Naive thymus-derived CD4-positive, alpha-beta T cell (primary cell): ENCODE measurements around the gene PPM1J. TPM values are rescaled to one million over a fixed set of nuclear protein-coding genes. Genes with fewer than 3 reads are reported as not detected.

Experiments used
- ATAC-seq: fragments of 150-1000 bp; cut with Tn5 transposase; 2 replicates; pipeline ENCODE4 v1.10.0; 2021; ENCODE audit warnings: mild to moderate bottlenecking, moderate library complexity
- CTCF ChIA-PET: fragments of 350-600 bp; sonication (Branson Sonifier 250); formaldehyde crosslinking; loops from one replicate; lab custom pipeline; 2021; ENCODE audit warnings: antibody characterized with exemption; lab: Charles Lee
- POLR2A ChIA-PET: fragments of 350-600 bp; sonication (Branson Sonifier 250); formaldehyde crosslinking; loops from one replicate; lab custom pipeline; 2021; ENCODE audit warnings: antibody characterized with exemption, inconsistent platforms; lab: Charles Lee
- DNase-seq, 9 donors: peaks; one replicate each; pipeline versions ENCODE4 v3.0.0 to v3.0.0-alpha.2; 2020 to 2022; ENCODE audit warnings: mixed read lengths in 1 of 9
- H3K27ac ChIP-seq: one replicate; pipeline ENCODE4 v1.7.0; 2013; ENCODE audit warnings: mild to moderate bottlenecking, low read depth, low read length, moderate library complexity
- H3K27me3 ChIP-seq, 2 donors: one replicate each; pipeline ENCODE4 v1.7.0; 2013; ENCODE audit warnings: low read length in 2 of 2, mild to moderate bottlenecking in 2 of 2, moderate library complexity in 2 of 2; ENCODE audit not compliant: control insufficient read depth in 2 of 2, insufficient read depth in 2 of 2
- H3K36me3 ChIP-seq, 3 experiments: 1 replicate in 2 of 3; 2 replicates in 1 of 3; pipeline ENCODE4 v1.7.0; 2013; ENCODE audit warnings: low read length in 3 of 3, mild to moderate bottlenecking in 3 of 3, moderate library complexity in 1 of 3; ENCODE audit not compliant: insufficient read depth in 3 of 3, control insufficient read depth in 2 of 3
- H3K4me1 ChIP-seq, 2 donors: one replicate each; pipeline ENCODE4 v1.7.0; 2013; ENCODE audit warnings: low read length in 2 of 2, mild to moderate bottlenecking in 2 of 2, moderate library complexity in 1 of 2; ENCODE audit not compliant: control insufficient read depth in 2 of 2, insufficient read depth in 2 of 2
- H3K4me3 ChIP-seq: 2 replicates; pipeline ENCODE4 v1.7.0; 2013; ENCODE audit warnings: mild to moderate bottlenecking, low read length
- H3K9me3 ChIP-seq, 3 experiments: 1 replicate in 2 of 3; 2 replicates in 1 of 3; pipeline ENCODE4 v1.7.0; 2013; ENCODE audit warnings: low read length in 3 of 3; ENCODE audit not compliant: control insufficient read depth in 2 of 3
- H3K27ac Mint-ChIP-seq, 9 donors: one replicate each; pipeline ENCODE4 v1.8.0; 2020 to 2022; ENCODE audit warnings: mixed read lengths in 9 of 9, mild to moderate bottlenecking in 8 of 9, moderate library complexity in 5 of 9, inconsistent platforms in 2 of 9
- H3K27me3 Mint-ChIP-seq, 5 donors: one replicate each; pipeline ENCODE4 v1.8.0; 2021 to 2022; ENCODE audit warnings: mixed read lengths in 5 of 5, mild to moderate bottlenecking in 1 of 5
- H3K36me3 Mint-ChIP-seq, 5 donors: one replicate each; pipeline ENCODE4 v1.8.0; 2020 to 2022; ENCODE audit warnings: mixed read lengths in 5 of 5, mild to moderate bottlenecking in 3 of 5, inconsistent platforms in 1 of 5
- H3K4me1 Mint-ChIP-seq, 7 donors: one replicate each; pipeline ENCODE4 v1.8.0; 2020 to 2022; ENCODE audit warnings: mixed read lengths in 7 of 7, mild to moderate bottlenecking in 3 of 7, inconsistent platforms in 1 of 7
- H3K4me3 Mint-ChIP-seq, 10 donors: one replicate each; pipeline ENCODE4 v1.8.0; 2020 to 2022; ENCODE audit warnings: mild to moderate bottlenecking in 10 of 10, mixed read lengths in 10 of 10, moderate library complexity in 6 of 10, inconsistent platforms in 2 of 10
- H3K9me3 Mint-ChIP-seq, 11 donors: one replicate each; pipeline ENCODE4 v1.8.0; 2020 to 2022; ENCODE audit warnings: mixed read lengths in 11 of 11, mild to moderate bottlenecking in 4 of 11, inconsistent platforms in 1 of 11, moderate library complexity in 1 of 11
- intact Hi-C, 2 donors: fragments of 100-400 bp; cut with micrococcal nuclease; formaldehyde crosslinking; loops; one replicate each; pipeline ENCODE4 v1.15.1; 2023
- polyA plus RNA-seq, 2 donors: library from polyadenylated mRNA; unstranded; fragments of 300-500 nt; fragmentation: Illumina TruSeq; gene quantifications; one replicate each; pipeline ENCODE4 v1.2.3, GENCODE V29; 2021
- total RNA-seq, 6 experiments: library from RNA in 5 of 6; stranded (reverse) in 5 of 6; gene quantifications; 1 replicate in 5 of 6; 2 replicates in 1 of 6; pipeline ENCODE4 v1.2.3 and lab custom pipeline; 2021 to 2026

Gene PPM1J
- total and polyA plus RNA-seq, 7 experiments from 2014 or later: 0.46 to 1.6 (median 0.50) TPM; not detected in 4

DNA sequence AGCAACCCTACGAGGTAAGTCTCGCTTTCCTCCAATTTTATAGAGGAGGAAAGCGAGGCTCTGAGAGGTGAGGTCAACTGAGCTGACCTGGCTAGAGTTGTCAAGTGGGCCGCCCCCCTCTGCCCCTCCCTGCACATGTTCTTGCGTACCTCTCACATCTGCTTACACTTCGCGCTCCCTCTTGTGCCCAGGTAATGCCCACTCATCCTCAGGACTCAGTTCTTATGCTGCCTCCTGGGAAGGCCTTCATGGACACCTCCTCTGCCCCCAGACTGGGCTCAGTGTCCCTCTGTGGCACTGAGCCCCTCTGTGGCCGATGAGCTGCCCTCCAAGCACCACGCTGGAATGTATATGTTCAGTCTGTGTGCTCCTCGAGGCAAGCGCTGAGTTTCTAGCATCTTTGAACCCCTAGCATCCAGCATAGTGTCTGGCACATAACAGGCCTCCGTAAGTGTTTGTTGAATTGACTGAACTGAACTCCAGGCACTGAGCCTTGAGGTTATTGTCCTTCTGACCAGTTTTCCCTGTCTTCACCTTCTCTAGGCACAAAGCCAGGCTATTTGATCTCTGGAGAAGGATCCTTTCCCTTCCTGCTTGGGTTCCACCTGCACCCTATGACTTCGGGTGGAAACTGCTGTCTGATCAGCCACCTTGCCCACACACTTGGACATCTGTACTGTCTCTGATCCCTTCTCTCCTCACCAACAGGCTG lies 27.2 kb downstream of the PPM1J start:
- H3K4me1 Mint-ChIP-seq: peaks cover 4 to 12% (median 10%) of the 10 kb centered on the region in 7 donors
- H3K27ac ChIP-seq: no peak overlapping the region
- DNase-seq (no peak), ATAC-seq (no peak)
- intact Hi-C loops: no loop called here
- H3K27ac Mint-ChIP-seq: peak overlapping the region in 4 of 9 donors; percentile 3 to 66 (median 30)
- no peaks in the 10 kb centered on the region for H3K9me3 ChIP-seq
- no peaks in the 10 kb centered on the region for H3K4me1 ChIP-seq
- H3K36me3 Mint-ChIP-seq: peaks cover 7 to 25% (median 10%) of the 10 kb centered on the region in 5 donors
- H3K36me3 ChIP-seq: peaks cover 0 to 57% (median 5%) of the 10 kb centered on the region in 3 experiments
- ChIA-PET POLR2A (no interaction called here), CTCF (no interaction called here)
- H3K4me3 ChIP-seq: no peak overlapping the region
- no peak overlapping the region for H3K4me3 Mint-ChIP-seq
- no peaks in the 10 kb centered on the region for H3K27me3 ChIP-seq
- H3K27me3 Mint-ChIP-seq: no peaks in the 10 kb centered on the region
- H3K9me3 Mint-ChIP-seq: no peaks in the 10 kb centered on the region

- no peaks in the 10 kb centered on the region for H3K9me3 Mint-ChIP-seq
- H3K36me3 Mint-ChIP-seq: peaks cover 4 to 24% (median 9%) of the 10 kb centered on the region in 5 donors
- Histone ChIP-seq H3K27ac (no peak overlapping the region), H3K27me3 (no peaks in the 10 kb centered on the region), H3K9me3 (no peaks in the 10 kb centered on the region), H3K4me3 (no peak overlapping the region), H3K4me1 (no peaks in the 10 kb centered on the region), H3K36me3 (peaks cover 0 to 52% (median 5%) of the 10 kb centered on the region in 3 experiments)
- H3K4me3 Mint-ChIP-seq: no peak overlapping the region
- DNase-seq (no peak), ATAC-seq (no peak)
- CTCF ChIA-PET: no interaction called here
- intact Hi-C loops: no loop called here
- peaks cover 4 to 13% (median 10%) of the 10 kb centered on the region in 7 donors for H3K4me1 Mint-ChIP-seq
- no peaks in the 10 kb centered on the region for H3K27me3 Mint-ChIP-seq
- POLR2A ChIA-PET: no interaction called here
- peak overlapping the region in 2 of 9 donors; percentile 12 to 35 for H3K27ac Mint-ChIP-seq
Measured at GRCh38 chr1:112687361-112687760, 27.8 kb downstream of the PPM1J start.

DNA sequence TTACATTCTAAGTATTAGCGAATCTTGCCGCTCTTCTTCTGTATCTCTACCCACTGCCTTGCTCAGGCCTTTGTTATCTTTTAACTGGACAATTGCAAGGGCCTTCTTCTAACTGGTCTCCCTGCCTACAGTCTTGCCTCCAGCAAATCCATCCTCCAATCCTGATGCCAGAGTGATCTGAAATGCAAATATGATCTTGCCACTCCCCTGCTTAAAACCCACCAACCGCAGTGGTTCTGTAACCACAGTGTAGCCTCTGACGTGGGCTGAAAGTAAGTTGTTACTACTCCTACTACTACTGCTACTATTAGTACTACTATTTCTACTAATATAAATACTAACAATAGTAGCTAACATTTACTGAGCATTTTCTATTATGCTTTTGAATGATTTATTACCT lies 28.3 kb downstream of the PPM1J start:
- Histone ChIP-seq H3K9me3 (no peaks in the 10 kb centered on the region), H3K4me3 (no peak overlapping the region), H3K36me3 (peaks cover 0 to 46% (median 5%) of the 10 kb centered on the region in 3 experiments), H3K4me1 (no peaks in the 10 kb centered on the region), H3K27me3 (no peaks in the 10 kb centered on the region), H3K27ac (no peak overlapping the region)
- Mint-ChIP-seq H3K4me1 (peaks cover 4 to 14% (median 10%) of the 10 kb centered on the region in 7 donors), H3K9me3 (no peaks in the 10 kb centered on the region), H3K36me3 (peaks cover 3 to 20% (median 10%) of the 10 kb centered on the region in 5 donors), H3K27ac (peak overlapping the region in 2 of 9 donors; percentile 12 to 14), H3K27me3 (no peaks in the 10 kb centered on the region), H3K4me3 (no peak overlapping the region)
- POLR2A ChIA-PET: interaction anchor here (1.3 kb wide), 1 partner anchor 13 kb away, joined by 4 read pairs; no protein-coding TSS in a partner anchor
- CTCF ChIA-PET: no interaction called here
- ATAC-seq (no peak), DNase-seq (no peak)
- intact Hi-C loops: no loop called here

- H3K4me3 ChIP-seq: no peak overlapping the region
- no peak for DNase-seq
- H3K27ac Mint-ChIP-seq: peak overlapping the region in 2 of 9 donors; percentile 12 to 14
- intact Hi-C loops: no loop called here
- H3K27me3 ChIP-seq: no peaks in the 10 kb centered on the region
- peaks cover 4 to 14% (median 10%) of the 10 kb centered on the region in 7 donors for H3K4me1 Mint-ChIP-seq
- peaks cover 0 to 42% (median 5%) of the 10 kb centered on the region in 3 experiments for H3K36me3 ChIP-seq
- ATAC-seq: no peak
- ChIA-PET CTCF (no interaction called here), POLR2A (interaction anchor here (1.3 kb wide), 1 partner anchor 13 kb away, joined by 4 read pairs; no protein-coding TSS in a partner anchor)
- H3K36me3 Mint-ChIP-seq: peaks cover 0 to 17% (median 10%) of the 10 kb centered on the region in 5 donors
- H3K9me3 ChIP-seq: no peaks in the 10 kb centered on the region
- no peaks in the 10 kb centered on the region for H3K27me3 Mint-ChIP-seq
- no peak overlapping the region for H3K4me3 Mint-ChIP-seq
- no peak overlapping the region for H3K27ac ChIP-seq
- H3K9me3 Mint-ChIP-seq: no peaks in the 10 kb centered on the region
- no peaks in the 10 kb centered on the region for H3K4me1 ChIP-seq
Measured at GRCh38 chr1:112686417-112686816, 28.7 kb downstream of the PPM1J start.

GRCh38 chr1:112685913-112686312 lies 29.2 kb downstream of the PPM1J start:
- Mint-ChIP-seq H3K4me3 (no peak overlapping the region), H3K4me1 (peaks cover 4 to 14% (median 10%) of the 10 kb centered on the region in 7 donors), H3K27ac (no peak overlapping the region), H3K27me3 (no peaks in the 10 kb centered on the region), H3K36me3 (peaks cover 0 to 17% (median 10%) of the 10 kb centered on the region in 5 donors), H3K9me3 (no peaks in the 10 kb centered on the region)
- ChIA-PET POLR2A (interaction anchor here (1.3 kb wide), 1 partner anchor 12 kb away, joined by 4 read pairs; no protein-coding TSS in a partner anchor), CTCF (interaction anchor here (0.6 kb wide), 1 partner anchor 1573 kb away, joined by 3 read pairs; no protein-coding TSS in a partner anchor)
- Histone ChIP-seq H3K9me3 (no peaks in the 10 kb centered on the region), H3K27me3 (no peaks in the 10 kb centered on the region), H3K36me3 (peaks cover 0 to 37% (median 5%) of the 10 kb centered on the region in 3 experiments), H3K4me1 (no peaks in the 10 kb centered on the region), H3K27ac (no peak overlapping the region), H3K4me3 (no peak overlapping the region)
- ATAC-seq (no peak), DNase-seq (no peak)
- intact Hi-C loops: no loop called here

DNA sequence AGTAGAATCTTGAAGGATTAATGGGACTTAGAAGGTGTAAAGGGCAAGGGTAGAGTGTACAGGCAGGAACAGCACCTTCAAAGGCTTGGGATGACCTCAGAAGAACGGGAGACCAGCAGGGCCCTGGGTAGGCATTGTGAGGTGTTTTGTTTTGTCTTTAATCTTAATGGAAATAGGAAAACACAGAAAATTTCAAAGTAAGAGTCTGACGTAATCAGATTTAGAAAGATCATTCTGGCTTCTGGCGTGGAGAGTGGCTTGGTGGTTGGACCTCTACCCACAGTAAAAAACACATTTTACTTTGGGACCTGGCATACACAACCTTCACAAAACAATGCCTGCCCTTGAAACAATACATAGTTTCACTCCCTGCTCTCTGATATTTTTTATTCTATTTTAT lies 36.5 kb downstream of the PPM1J start:
- Mint-ChIP-seq H3K27ac (peak overlapping the region in 3 of 9 donors; percentile 8 to 63 (median 14)), H3K4me3 (no peak overlapping the region), H3K36me3 (peaks cover 0 to 39% (median 18%) of the 10 kb centered on the region in 5 donors), H3K27me3 (no peaks in the 10 kb centered on the region), H3K9me3 (peaks cover 0 to 3% (median 0%) of the 10 kb centered on the region in 11 donors), H3K4me1 (peaks cover 32 to 56% (median 52%) of the 10 kb centered on the region in 7 donors)
- peaks cover 0 to 8% (median 0%) of the 10 kb centered on the region in 3 experiments for H3K36me3 ChIP-seq
- DNase-seq (no peak), ATAC-seq (no peak)
- no peaks in the 10 kb centered on the region for H3K9me3 ChIP-seq
- H3K27me3 ChIP-seq: no peaks in the 10 kb centered on the region
- intact Hi-C loops: loop anchor here (10.0 kb wide), 2 partner anchors 174 to 284 kb away; partner anchors contain the start of genes WNT2B (in 2 of the 2) and CTTNBP2NL (in 1 of the 2)
- no peak overlapping the region for H3K27ac ChIP-seq
- H3K4me3 ChIP-seq: no peak overlapping the region
- POLR2A ChIA-PET: interaction anchor here (0.5 kb wide), 1 partner anchor 18 kb away, joined by 3 read pairs; no protein-coding TSS in a partner anchor
- CTCF ChIA-PET: no interaction called here
- peaks cover 16 to 17% of the 10 kb centered on the region in 2 donors for H3K4me1 ChIP-seq
